Body of pancreas (tissue), 4 donors: ENCODE data around the gene WDFY1.

Experiments used
- POLR2A ChIP-seq, 3 donors: fragments of 450-650 bp; IDR thresholded peaks; one replicate each; pipeline ENCODE4 v1.6.1; 2016; ENCODE audit warnings: antibody characterized with exemption in 3 of 3, mild to moderate bottlenecking in 2 of 3
- TF ChIP-seq, protein P1 (sequence below), 7 experiments: fragments of 450-650 bp in 4 of 7; fragments of 200-600 bp in 3 of 7; sonication (generic) in 3 of 7; IDR thresholded peaks; one replicate each; pipeline ENCODE4 v1.5.1; 2016 to 2019; ENCODE audit warnings: antibody characterized with exemption in 7 of 7

DNA sequence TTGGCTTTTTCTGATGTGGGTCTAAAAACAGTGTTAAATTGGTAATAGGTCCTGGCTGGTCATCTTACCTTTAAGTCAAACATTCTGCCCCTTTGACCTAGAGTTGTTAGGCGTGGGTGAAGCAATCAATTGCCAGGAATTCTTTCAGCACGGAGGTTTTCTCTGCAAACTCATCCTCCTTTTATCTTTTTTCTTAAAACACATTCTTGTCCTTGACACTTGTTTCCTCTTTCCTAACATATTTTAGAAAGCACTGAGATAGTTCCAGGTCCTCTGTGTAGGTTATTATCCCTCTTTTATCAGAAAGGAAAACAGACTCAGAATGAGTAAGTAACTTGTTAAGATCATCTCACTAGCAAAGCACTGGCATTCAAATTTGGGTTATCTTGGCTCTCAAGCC lies 89.1 kb downstream of the WDFY1 start:
- TF ChIP-seq, protein P1, sequence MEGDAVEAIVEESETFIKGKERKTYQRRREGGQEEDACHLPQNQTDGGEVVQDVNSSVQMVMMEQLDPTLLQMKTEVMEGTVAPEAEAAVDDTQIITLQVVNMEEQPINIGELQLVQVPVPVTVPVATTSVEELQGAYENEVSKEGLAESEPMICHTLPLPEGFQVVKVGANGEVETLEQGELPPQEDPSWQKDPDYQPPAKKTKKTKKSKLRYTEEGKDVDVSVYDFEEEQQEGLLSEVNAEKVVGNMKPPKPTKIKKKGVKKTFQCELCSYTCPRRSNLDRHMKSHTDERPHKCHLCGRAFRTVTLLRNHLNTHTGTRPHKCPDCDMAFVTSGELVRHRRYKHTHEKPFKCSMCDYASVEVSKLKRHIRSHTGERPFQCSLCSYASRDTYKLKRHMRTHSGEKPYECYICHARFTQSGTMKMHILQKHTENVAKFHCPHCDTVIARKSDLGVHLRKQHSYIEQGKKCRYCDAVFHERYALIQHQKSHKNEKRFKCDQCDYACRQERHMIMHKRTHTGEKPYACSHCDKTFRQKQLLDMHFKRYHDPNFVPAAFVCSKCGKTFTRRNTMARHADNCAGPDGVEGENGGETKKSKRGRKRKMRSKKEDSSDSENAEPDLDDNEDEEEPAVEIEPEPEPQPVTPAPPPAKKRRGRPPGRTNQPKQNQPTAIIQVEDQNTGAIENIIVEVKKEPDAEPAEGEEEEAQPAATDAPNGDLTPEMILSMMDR (IDR thresholded peaks at IDR 0.05), result no peak
- no peak for TF ChIP-seq POLR2A (IDR thresholded peaks at IDR 0.05)
